GM23248 (cell line): Measurements from ENCODE around the gene CLRN1.

Experiments
- EZH2 ChIP-seq: fragments of 200-600 bp; sonication (generic); IDR thresholded peaks from 2 replicates; pipeline ENCODE4 v1.6.1; 2018; ENCODE audit warnings: antibody characterized with exemption, mild to moderate bottlenecking; ENCODE audit not compliant: insufficient read depth, poor library complexity, severe bottlenecking
- EZH2phosphoT487 ChIP-seq: fragments of 200-600 bp; sonication (generic); IDR thresholded peaks from 2 replicates; pipeline ENCODE4 v1.6.1; 2018; ENCODE audit warnings: antibody characterized with exemption, moderate library complexity, mild to moderate bottlenecking, low read depth; ENCODE audit not compliant: insufficient read depth

GRCh38 chr3:150898046-150898754 lies 74.3 kb downstream of the CLRN1 start:
- TF ChIP-seq EZH2 (no peak), EZH2phosphoT487 (no peak)
